ENCODE data around the gene PXDC1. TPM values are rescaled to one million over a fixed set of nuclear protein-coding genes. Genes with fewer than 3 reads are reported as not detected.
"Not testable (repeated sequence)": the region's sequence is repeated elsewhere in the genome, so short reads cannot be mapped to it uniquely, and the experiment has no call there.

Gene PXDC1
- total RNA-seq, 5 donors from 2014 or later (not counting 1 experiment from before 2014, with no cell fraction given) = 0.30 to 1.2 (median 0.41) TPM

GRCh38 chr6:3762852-3763251 is 11.3 kb upstream of the PXDC1 start:
- ChIA-PET CTCF (no interaction called here), POLR2A (no interaction called here)
- H3K27ac Mint-ChIP-seq = no peak overlapping the region
- H3K4me1 Mint-ChIP-seq = no peaks in the 10 kb centered on the region
- H3K27me3 ChIP-seq (replicated peaks in 1 of 2; ENCODE audit: control insufficient read depth in 2 of 2, extremely low read depth in 1 of 2, insufficient read depth in 2 of 2, low read length in 1 of 2) = peaks cover 0 to 2% of the 10 kb centered on the region in 2 experiments
- WGBS (ENCODE audit: insufficient coverage) = 63% methylated on average over 2 of the region's 6 CpGs
- H3K36me3 Mint-ChIP-seq = no peaks in the 10 kb centered on the region
- peaks cover 0 to 25% of the 10 kb centered on the region in 2 donors for H3K27me3 Mint-ChIP-seq
- ATAC-seq (replicated peaks in 1 of 4) (no peak), DNase-seq (no peak)
- no peaks in the 10 kb centered on the region for H3K4me1 ChIP-seq (ENCODE audit: control insufficient read depth in 1 of 2, extremely low read depth in 1 of 2, insufficient read depth in 2 of 2, low read length in 2 of 2)
- H3K4me3 Mint-ChIP-seq = no peak overlapping the region
- no peaks in the 10 kb centered on the region for H3K9me3 Mint-ChIP-seq
- H3K36me3 ChIP-seq (ENCODE audit: control insufficient read depth in 2 of 2, extremely low read depth in 1 of 2, insufficient read depth in 1 of 2, low read length in 1 of 2) = no peaks in the 10 kb centered on the region
- H3K4me3 ChIP-seq (ENCODE audit: control insufficient read depth in 1 of 2, extremely low read depth in 1 of 2, low read length in 1 of 2) = no peak overlapping the region
- H3K9me3 ChIP-seq = no peaks in the 10 kb centered on the region
- no peak overlapping the region for H3K27ac ChIP-seq (ENCODE audit: low read length)

- no peaks in the 10 kb centered on the region for H3K36me3 ChIP-seq (ENCODE audit: control insufficient read depth in 2 of 2, extremely low read depth in 1 of 2, insufficient read depth in 1 of 2, low read length in 1 of 2)
- WGBS (ENCODE audit: insufficient coverage) = 89% methylated on average over 12 of the region's 15 CpGs
- H3K9me3 ChIP-seq = no peaks in the 10 kb centered on the region
- ATAC-seq (replicated peaks in 1 of 4) (no peak), DNase-seq (no peak)
- POLR2A ChIA-PET = no interaction called here
- Mint-ChIP-seq H3K9me3 (no peaks in the 10 kb centered on the region), H3K4me1 (no peaks in the 10 kb centered on the region), H3K27me3 (peaks cover 0 to 20% of the 10 kb centered on the region in 2 donors), H3K36me3 (no peaks in the 10 kb centered on the region), H3K27ac (no peak overlapping the region), H3K4me3 (no peak overlapping the region)
- peaks cover 0 to 2% of the 10 kb centered on the region in 2 experiments for H3K27me3 ChIP-seq (replicated peaks in 1 of 2; ENCODE audit: control insufficient read depth in 2 of 2, extremely low read depth in 1 of 2, insufficient read depth in 2 of 2, low read length in 1 of 2)
- no peak overlapping the region for H3K27ac ChIP-seq (ENCODE audit: low read length)
- CTCF ChIA-PET = no interaction called here
- no peak overlapping the region for H3K4me3 ChIP-seq (ENCODE audit: control insufficient read depth in 1 of 2, extremely low read depth in 1 of 2, low read length in 1 of 2)
- H3K4me1 ChIP-seq (ENCODE audit: control insufficient read depth in 1 of 2, extremely low read depth in 1 of 2, insufficient read depth in 2 of 2, low read length in 2 of 2) = no peaks in the 10 kb centered on the region
Observed at GRCh38 chr6:3762359-3762758, 10.8 kb upstream of the PXDC1 start.

GRCh38 chr6:3761989-3762270 is 10.4 kb upstream of the PXDC1 start:
- H3K27ac ChIP-seq (ENCODE audit: low read length) = no peak overlapping the region
- H3K27ac Mint-ChIP-seq = no peak overlapping the region
- no peaks in the 10 kb centered on the region for H3K36me3 ChIP-seq (ENCODE audit: control insufficient read depth in 2 of 2, extremely low read depth in 1 of 2, insufficient read depth in 1 of 2, low read length in 1 of 2)
- ATAC-seq (replicated peaks in 1 of 4) = no peak
- CTCF ChIA-PET = no interaction called here
- H3K9me3 ChIP-seq = no peaks in the 10 kb centered on the region
- H3K4me1 ChIP-seq (ENCODE audit: control insufficient read depth in 1 of 2, extremely low read depth in 1 of 2, insufficient read depth in 2 of 2, low read length in 2 of 2) = no peaks in the 10 kb centered on the region
- no peak overlapping the region for H3K4me3 Mint-ChIP-seq
- H3K27me3 Mint-ChIP-seq = peaks cover 0 to 18% of the 10 kb centered on the region in 2 donors
- WGBS (ENCODE audit: insufficient coverage) = 80% methylated on average over 1 of the region's 8 CpGs
- POLR2A ChIA-PET = no interaction called here
- no peak for DNase-seq
- H3K4me1 Mint-ChIP-seq = no peaks in the 10 kb centered on the region
- peaks cover 0 to 2% of the 10 kb centered on the region in 2 experiments for H3K27me3 ChIP-seq (replicated peaks in 1 of 2; ENCODE audit: control insufficient read depth in 2 of 2, extremely low read depth in 1 of 2, insufficient read depth in 2 of 2, low read length in 1 of 2)
- no peaks in the 10 kb centered on the region for H3K36me3 Mint-ChIP-seq
- H3K9me3 Mint-ChIP-seq = no peaks in the 10 kb centered on the region
- no peak overlapping the region for H3K4me3 ChIP-seq (ENCODE audit: control insufficient read depth in 1 of 2, extremely low read depth in 1 of 2, low read length in 1 of 2)

GRCh38 chr6:3759646-3760232 is 8.2 kb upstream of the PXDC1 start:
- Mint-ChIP-seq H3K9me3 (no peaks in the 10 kb centered on the region), H3K27ac (no peak overlapping the region), H3K27me3 (peaks cover 6% of the 10 kb centered on the region in 2 donors), H3K36me3 (no peaks in the 10 kb centered on the region), H3K4me3 (no peak overlapping the region), H3K4me1 (no peaks in the 10 kb centered on the region)
- H3K27me3 ChIP-seq (replicated peaks in 1 of 2; ENCODE audit: control insufficient read depth in 2 of 2, extremely low read depth in 1 of 2, insufficient read depth in 2 of 2, low read length in 1 of 2) = peaks cover 0 to 2% of the 10 kb centered on the region in 2 experiments
- H3K36me3 ChIP-seq (ENCODE audit: control insufficient read depth in 2 of 2, extremely low read depth in 1 of 2, insufficient read depth in 1 of 2, low read length in 1 of 2) = no peaks in the 10 kb centered on the region
- no peaks in the 10 kb centered on the region for H3K4me1 ChIP-seq (ENCODE audit: control insufficient read depth in 1 of 2, extremely low read depth in 1 of 2, insufficient read depth in 2 of 2, low read length in 2 of 2)
- no peaks in the 10 kb centered on the region for H3K9me3 ChIP-seq
- ChIA-PET CTCF (interaction anchor here (0.5 to 1.0 kb wide), 4 partner anchors 9 to 867 kb away, joined by 3 to 7 read pairs (median 3); no protein-coding TSS in a partner anchor), POLR2A (interaction anchor here in 1 of 2 donors (0.5 kb wide), 1 partner anchor 18 kb away, joined by 3 read pairs; no protein-coding TSS in a partner anchor)
- ATAC-seq (replicated peaks in 1 of 4) = no peak
- DNase-seq = no peak
- no peak overlapping the region for H3K4me3 ChIP-seq (ENCODE audit: control insufficient read depth in 1 of 2, extremely low read depth in 1 of 2, low read length in 1 of 2)
- H3K27ac ChIP-seq (ENCODE audit: low read length) = no peak overlapping the region
- 90% methylated on average over 2 of the region's 6 CpGs for WGBS (ENCODE audit: insufficient coverage)

GRCh38 chr6:3758842-3759144 is 7.3 kb upstream of the PXDC1 start:
- H3K36me3 ChIP-seq (ENCODE audit: control insufficient read depth in 2 of 2, extremely low read depth in 1 of 2, insufficient read depth in 1 of 2, low read length in 1 of 2) = no peaks in the 10 kb centered on the region
- no peaks in the 10 kb centered on the region for H3K9me3 ChIP-seq
- Mint-ChIP-seq H3K27me3 (peaks cover 11 to 16% of the 10 kb centered on the region in 2 donors), H3K4me1 (no peaks in the 10 kb centered on the region), H3K36me3 (no peaks in the 10 kb centered on the region), H3K9me3 (no peaks in the 10 kb centered on the region), H3K27ac (no peak overlapping the region), H3K4me3 (no peak overlapping the region)
- 88% methylated on average over 5 of the region's 7 CpGs for WGBS (ENCODE audit: insufficient coverage)
- no peaks in the 10 kb centered on the region for H3K4me1 ChIP-seq (ENCODE audit: control insufficient read depth in 1 of 2, extremely low read depth in 1 of 2, insufficient read depth in 2 of 2, low read length in 2 of 2)
- CTCF ChIA-PET = no interaction called here
- peaks cover 0 to 6% of the 10 kb centered on the region in 2 experiments for H3K27me3 ChIP-seq (replicated peaks in 1 of 2; ENCODE audit: control insufficient read depth in 2 of 2, extremely low read depth in 1 of 2, insufficient read depth in 2 of 2, low read length in 1 of 2)
- ATAC-seq (replicated peaks in 1 of 4) (no peak), DNase-seq (no peak)
- no peak overlapping the region for H3K4me3 ChIP-seq (ENCODE audit: control insufficient read depth in 1 of 2, extremely low read depth in 1 of 2, low read length in 1 of 2)
- POLR2A ChIA-PET = no interaction called here
- no peak overlapping the region for H3K27ac ChIP-seq (ENCODE audit: low read length)

- H3K9me3 ChIP-seq; H3K27ac Mint-ChIP-seq; H3K4me3 Mint-ChIP-seq; CTCF ChIA-PET; POLR2A ChIA-PET; H3K36me3 Mint-ChIP-seq; H3K27ac ChIP-seq (ENCODE audit: low read length); H3K4me1 ChIP-seq (ENCODE audit: control insufficient read depth in 1 of 2, extremely low read depth in 1 of 2, insufficient read depth in 2 of 2, low read length in 2 of 2); H3K4me3 ChIP-seq (ENCODE audit: control insufficient read depth in 1 of 2, extremely low read depth in 1 of 2, low read length in 1 of 2); H3K4me1 Mint-ChIP-seq; DNase-seq; H3K9me3 Mint-ChIP-seq; H3K36me3 ChIP-seq (ENCODE audit: control insufficient read depth in 2 of 2, extremely low read depth in 1 of 2, insufficient read depth in 1 of 2, low read length in 1 of 2); ATAC-seq (replicated peaks in 1 of 4); H3K27me3 ChIP-seq (replicated peaks in 1 of 2; ENCODE audit: control insufficient read depth in 2 of 2, extremely low read depth in 1 of 2, insufficient read depth in 2 of 2, low read length in 1 of 2): not testable (repeated sequence)
- H3K27me3 Mint-ChIP-seq = peaks cover 16 to 20% of the 10 kb centered on the region in 2 donors
- 96% methylated on average over 41 of the region's 57 CpGs for WGBS (ENCODE audit: insufficient coverage)
Observed at GRCh38 chr6:3757998-3758841, 6.7 kb upstream of the PXDC1 start.

All from T-cell (primary cell).